Measurements from ENCODE around the gene SLC25A53.

GRCh38 chrX:104122829-104123228 is 34.0 kb downstream of the SLC25A53 start:
- TF ChIP-seq POLR2A (IDR thresholded peaks at IDR 0.05; ENCODE audit: low read depth) (no peak), CTCF (IDR thresholded peaks at IDR 0.05) (no peak)
